GM06990 (cell line): Measurements from ENCODE around the gene NPEPL1.

Experiments
- DNase-seq: peaks from one replicate; pipeline ENCODE4 v3.0.0-alpha.2; 2011; ENCODE audit not compliant: insufficient read length; ENCODE audit errors: extremely low read depth
- H3K27me3 ChIP-seq: replicated peaks from 2 replicates; pipeline ENCODE4 v1.6.0; 2011; ENCODE audit warnings: low read length; ENCODE audit not compliant: control insufficient read depth, insufficient read depth
- H3K36me3 ChIP-seq: 2 replicates; pipeline ENCODE4 v1.5.1; 2011; ENCODE audit warnings: low read length; ENCODE audit not compliant: control insufficient read depth, insufficient read depth
- H3K4me3 ChIP-seq: replicated peaks from 2 replicates; pipeline ENCODE4 v1.5.1; 2011; ENCODE audit warnings: low read depth, mild to moderate bottlenecking, control low read depth, low read length
- CTCF ChIP-seq: IDR thresholded peaks from 2 replicates; pipeline ENCODE4 v1.5.1; 2011; ENCODE audit warnings: low read length, control low read depth, mild to moderate bottlenecking, inconsistent platforms; ENCODE audit not compliant: insufficient read depth, poor library complexity, severe bottlenecking

Gene NPEPL1

GRCh38 chr20:58705208-58705926 lies 12.8 kb downstream of the NPEPL1 start:
- no peak for DNase-seq
- TF ChIP-seq CTCF = no peak

GRCh38 chr20:58706150-58706892 lies 13.7 kb downstream of the NPEPL1 start:
- H3K27me3 ChIP-seq = no peaks in the 10 kb centered on the region

More at GRCh38 chr20:58705208-58705926, 12.8 kb downstream of the NPEPL1 start:
- H3K27me3 ChIP-seq = no peaks in the 10 kb centered on the region
- no peak overlapping the region for H3K4me3 ChIP-seq
- peaks cover 13% of the 10 kb centered on the region for H3K36me3 ChIP-seq

GRCh38 chr20:58706975-58707681 lies 14.5 kb downstream of the NPEPL1 start:
- TF ChIP-seq CTCF = no peak

More at GRCh38 chr20:58706150-58706892, 13.7 kb downstream of the NPEPL1 start:
- no peak for DNase-seq
- no peak for TF ChIP-seq CTCF
- peaks cover 12% of the 10 kb centered on the region for H3K36me3 ChIP-seq
- no peak overlapping the region for H3K4me3 ChIP-seq

GRCh38 chr20:58707770-58708169 lies 15.2 kb downstream of the NPEPL1 start:
- TF ChIP-seq CTCF = no peak
- no peak for DNase-seq
- no peaks in the 10 kb centered on the region for H3K27me3 ChIP-seq
- H3K4me3 ChIP-seq = no peak overlapping the region
- H3K36me3 ChIP-seq = peaks cover 9% of the 10 kb centered on the region

More at GRCh38 chr20:58706975-58707681, 14.5 kb downstream of the NPEPL1 start:
- H3K27me3 ChIP-seq = no peaks in the 10 kb centered on the region
- DNase-seq = no peak
- H3K4me3 ChIP-seq = no peak overlapping the region
- peaks cover 10% of the 10 kb centered on the region for H3K36me3 ChIP-seq

- H3K36me3 ChIP-seq = peaks cover 6% of the 10 kb centered on the region
- no peak overlapping the region for H3K4me3 ChIP-seq
- H3K27me3 ChIP-seq = no peaks in the 10 kb centered on the region
- DNase-seq = no peak
- no peak for TF ChIP-seq CTCF
Observed at GRCh38 chr20:58708246-58708931, 15.8 kb downstream of the NPEPL1 start.
